NCI-H1930 (cell line): ENCODE measurements around the gene NEDD8.
A peak's percentile ranks its signal among the peaks of the same experiment; 100 is the strongest.
"Not testable (repeated sequence)": the region's sequence is repeated elsewhere in the genome, so short reads cannot be mapped to it uniquely, and the experiment has no call there.

Experiments used
- DNase-seq, 2 experiments: peaks; one replicate each; lab custom pipeline; 2025; lab: John Stamatoyannopoulos, UW

The NEDD8 gene

DNA sequence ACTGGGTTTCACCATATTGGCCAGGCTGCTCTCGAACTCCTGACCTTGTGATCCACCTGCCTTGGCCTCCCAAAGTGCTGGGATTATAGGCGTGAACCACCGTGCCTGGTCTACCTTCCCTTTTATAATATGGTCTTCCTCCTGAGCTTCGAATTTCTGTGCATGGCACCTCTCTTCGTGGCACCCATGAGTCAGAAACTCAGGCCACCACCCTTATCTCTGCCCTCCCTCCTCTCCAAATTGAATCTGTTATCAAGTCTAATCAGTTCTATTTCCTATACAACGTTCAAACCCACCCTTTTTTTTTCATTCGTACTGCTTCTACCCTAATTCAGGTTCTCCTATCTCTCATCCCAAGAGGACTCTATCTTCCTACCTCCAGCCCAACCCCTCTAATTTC, 15.3 kb upstream of the NEDD8 start:
- DNase-seq: no peak

DNA sequence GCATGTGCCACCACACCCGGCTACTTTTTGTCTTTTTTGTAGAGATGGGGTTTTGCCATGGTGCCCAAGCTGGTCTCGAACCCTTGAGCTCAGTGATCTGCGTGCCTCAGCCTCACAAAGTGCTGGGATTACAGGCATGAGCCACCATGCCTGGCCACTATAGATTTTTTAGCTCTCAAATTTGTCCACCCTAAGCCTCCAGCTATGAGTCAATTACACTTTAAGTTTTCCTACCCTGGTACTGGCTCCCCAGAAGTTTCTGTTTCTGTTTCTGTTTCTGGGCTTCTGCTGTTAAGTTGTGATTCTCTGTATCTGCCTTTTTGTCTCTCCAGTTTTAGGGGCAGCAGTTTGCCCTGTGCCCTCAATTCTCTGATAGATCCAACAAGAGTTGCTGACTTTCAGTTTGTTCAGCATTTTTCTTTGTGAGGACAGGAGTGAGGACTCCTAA, 14.6 kb upstream of the NEDD8 start:
- DNase-seq: no peak

DNA sequence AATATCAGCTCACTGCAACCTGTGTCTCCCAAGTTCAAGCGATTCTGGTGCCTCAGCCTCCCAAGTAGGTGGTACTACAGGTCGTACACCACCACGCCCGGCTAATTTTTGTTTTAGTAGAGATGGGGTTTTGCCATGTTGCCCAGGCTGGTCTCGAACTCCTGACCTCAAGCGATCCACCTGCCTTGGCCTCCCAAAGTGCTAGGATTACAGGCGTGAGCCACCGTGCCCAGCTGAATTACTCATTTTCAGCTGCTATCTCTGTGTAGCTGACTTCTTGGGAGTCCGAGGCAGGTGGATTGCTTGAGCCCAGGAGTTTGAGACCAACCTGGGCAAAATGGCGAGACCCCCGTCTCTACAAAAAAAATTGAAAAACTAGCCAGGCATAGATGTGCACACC, 13.2 kb upstream of the NEDD8 start:
- not testable (repeated sequence) for DNase-seq

DNA sequence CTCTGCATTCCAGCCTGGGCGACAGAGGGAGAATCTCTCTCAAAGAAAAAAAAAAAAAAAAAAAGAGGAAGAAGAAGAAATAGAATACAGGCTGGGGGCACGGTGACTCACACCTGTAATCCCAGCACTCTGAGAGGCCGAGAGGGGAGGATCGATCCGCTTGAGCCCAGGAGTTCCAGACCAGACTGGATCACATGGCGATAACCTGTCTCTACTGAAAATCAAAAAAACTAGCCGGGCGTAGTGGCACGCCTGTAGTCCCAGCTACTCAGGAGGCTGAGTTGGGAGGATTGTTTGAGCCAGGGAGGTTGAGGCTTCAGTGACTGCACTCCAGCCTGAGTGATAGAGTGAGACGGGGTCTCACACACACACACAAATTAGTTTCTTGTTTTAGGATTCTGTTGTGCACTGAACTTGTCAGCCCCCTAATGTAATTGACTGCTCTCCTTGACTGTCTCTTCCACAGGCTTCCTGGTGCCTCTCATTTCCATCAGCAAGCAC, 11.2 kb upstream of the NEDD8 start:
- DNase-seq: no peak

DNA sequence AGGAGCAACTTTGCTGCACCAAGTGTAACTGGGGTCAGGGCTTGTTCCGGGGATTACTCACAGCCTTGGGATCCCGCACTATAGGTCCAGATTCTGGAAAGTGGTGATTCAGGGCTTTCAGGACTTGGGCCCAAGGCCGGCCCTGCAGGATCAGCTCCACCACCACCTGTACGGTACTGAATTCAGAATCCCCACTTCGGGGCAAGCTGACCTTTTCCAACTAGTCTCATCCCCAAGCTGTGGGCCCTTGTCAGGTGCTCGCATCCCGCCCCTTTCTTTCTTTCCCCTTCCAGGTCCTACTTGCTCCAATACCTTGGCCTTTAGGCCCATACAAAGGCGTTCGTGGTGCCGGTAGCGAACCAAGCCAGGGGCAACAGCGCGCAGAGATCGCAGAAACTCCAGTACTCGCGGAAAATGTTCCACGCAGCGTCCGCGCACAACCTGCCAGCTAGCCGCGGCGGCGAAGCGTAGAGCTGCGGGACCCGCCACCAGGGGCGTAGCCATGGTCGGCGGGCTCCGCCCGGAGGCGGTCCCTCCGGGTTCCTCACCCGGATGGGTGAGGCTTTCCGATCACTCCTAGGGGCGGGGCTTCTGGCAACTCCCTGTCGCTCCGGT, 9.8 kb upstream of the NEDD8 start:
- peak; percentile 92 to 94 for DNase-seq

DNA sequence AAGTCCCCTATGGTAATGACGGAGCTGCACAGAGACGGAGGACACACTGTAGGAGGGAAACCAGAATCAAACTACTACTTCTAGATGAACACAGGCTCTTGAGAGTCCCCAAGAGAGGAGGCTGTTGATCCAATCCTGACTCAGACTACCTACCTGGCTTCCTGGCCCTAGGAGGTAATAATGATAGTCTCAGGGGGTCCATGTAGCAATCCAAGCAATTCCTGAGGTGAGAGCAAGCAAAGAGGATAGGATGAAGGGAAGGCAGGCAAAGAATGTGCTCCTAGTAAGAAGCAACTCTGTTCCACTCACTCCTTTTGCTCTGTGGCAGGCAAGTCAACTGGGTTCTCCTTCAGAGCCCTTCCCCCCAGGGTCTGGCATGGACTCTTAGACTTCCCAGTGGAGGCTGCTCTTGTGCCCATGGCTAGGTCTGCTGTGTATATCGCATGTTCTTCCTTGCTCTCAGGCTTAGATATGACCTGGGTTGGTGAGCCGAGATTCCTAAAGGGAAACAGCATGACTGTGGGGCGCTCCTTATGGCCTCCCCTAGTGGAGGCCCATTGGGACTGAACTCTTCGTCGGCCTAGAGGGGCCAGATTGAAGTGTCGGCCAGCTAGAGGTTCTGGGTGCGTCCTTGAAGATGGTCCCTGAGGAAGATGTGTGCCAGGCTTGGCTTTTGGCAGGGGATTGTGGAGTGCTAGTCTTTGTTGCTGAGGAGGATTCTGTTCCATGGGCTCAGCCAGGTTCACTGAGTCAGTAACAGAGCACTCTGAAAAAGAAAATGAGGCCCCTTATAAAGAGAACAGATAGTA, 8.1 kb upstream of the NEDD8 start:
- no peak for DNase-seq

DNA sequence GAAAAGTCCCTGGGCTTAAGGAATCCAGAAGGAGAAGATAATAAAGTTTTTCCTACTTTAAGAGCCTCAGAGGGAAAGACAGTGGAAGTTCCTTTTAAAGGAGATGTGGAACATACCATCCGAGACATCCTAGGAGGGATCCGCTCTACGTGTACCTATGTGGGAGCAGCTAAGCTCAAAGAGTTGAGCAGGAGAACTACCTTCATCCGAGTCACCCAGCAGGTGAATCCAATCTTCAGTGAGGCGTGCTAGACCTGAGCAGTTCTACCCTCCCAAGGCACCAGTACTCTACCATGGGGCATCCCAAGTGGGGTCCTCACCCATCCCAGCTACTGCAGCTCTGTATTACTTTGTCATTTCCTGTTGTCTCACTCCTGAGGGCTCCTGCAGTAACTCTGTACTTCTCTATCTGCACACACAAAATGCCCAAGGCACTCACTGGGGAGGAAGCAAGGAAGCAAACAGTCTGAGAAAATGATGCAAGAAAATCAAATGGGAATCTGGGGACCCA, 6.4 kb upstream of the NEDD8 start:
- DNase-seq: no peak

DNA sequence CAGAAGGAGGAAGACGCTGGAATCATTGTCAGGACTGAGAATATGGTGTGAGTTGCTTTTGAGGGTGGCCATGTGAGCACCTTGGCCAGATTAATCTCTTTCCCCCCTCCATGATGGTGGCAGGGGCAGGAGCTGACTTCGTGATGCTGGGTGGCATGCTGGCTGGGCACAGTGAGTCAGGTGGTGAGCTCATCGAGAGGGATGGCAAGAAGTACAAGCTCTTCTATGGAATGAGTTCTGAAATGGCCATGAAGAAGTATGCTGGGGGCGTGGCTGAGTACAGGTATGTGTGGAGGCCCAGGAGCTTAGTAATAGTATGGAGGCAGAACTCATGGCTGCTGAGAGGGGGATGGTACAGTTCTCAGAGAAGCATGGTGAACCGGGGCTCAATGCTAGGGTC, 6.0 kb upstream of the NEDD8 start:
- DNase-seq: no peak

DNA sequence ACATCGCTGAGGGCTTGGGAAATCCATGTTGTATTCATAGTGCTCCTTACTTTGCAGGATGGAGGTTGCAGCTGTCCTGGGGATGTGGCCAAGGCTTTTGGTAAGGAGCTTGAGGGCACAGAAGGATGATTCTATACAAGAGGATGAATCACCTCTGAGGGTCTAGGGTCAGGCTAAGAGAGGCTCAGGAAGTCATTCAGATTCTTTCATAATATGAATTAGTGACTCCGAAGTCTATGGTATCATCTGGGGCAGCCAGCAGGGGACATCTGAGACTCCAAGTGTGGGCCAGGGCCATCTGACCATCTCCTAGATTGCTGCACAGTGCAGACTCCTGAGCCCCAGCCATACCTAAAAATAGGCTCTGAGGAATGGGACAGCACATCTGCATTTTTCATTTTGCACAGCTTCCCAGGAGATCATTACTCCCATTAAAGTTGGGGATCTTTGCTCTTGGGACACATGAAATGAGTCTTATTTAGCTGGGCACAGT, 5.3 kb upstream of the NEDD8 start:
- DNase-seq: no peak

DNA sequence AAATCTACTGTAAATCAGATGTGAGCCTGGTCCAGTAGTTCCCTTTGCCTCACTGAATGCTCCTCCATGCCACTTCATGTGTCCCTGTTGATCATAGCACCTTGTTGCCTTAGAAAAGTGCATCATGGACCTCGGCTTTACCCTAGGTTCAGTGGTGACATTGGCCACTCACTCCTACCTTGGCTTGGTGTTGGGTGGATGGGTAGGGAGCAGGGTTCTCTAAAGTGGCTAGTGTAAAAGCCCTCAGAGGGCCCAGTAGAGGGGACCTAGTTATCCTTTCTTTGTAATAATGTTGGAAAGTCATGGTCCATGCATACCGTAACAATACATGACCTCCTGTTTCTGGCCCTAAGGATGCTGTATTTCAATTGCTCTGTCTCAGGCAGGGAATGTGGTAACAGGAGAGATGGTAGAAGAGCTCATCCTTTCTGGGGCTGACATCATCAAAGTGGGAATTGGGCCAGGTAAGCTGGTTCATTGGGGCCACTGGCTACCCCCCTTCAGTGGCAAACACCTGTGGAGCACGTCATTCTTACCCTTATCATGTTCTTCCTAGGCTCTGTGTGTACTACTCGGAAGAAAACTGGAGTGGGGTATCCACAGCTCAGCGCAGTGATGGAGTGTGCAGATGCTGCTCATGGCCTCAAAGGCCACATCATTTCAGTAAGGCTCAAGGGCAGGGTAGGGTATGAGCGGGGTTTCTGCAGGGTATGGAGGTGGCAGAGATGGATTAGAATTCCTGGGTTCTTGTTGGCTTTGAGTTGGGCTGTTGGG, 4.7 kb upstream of the NEDD8 start:
- no peak for DNase-seq

DNA sequence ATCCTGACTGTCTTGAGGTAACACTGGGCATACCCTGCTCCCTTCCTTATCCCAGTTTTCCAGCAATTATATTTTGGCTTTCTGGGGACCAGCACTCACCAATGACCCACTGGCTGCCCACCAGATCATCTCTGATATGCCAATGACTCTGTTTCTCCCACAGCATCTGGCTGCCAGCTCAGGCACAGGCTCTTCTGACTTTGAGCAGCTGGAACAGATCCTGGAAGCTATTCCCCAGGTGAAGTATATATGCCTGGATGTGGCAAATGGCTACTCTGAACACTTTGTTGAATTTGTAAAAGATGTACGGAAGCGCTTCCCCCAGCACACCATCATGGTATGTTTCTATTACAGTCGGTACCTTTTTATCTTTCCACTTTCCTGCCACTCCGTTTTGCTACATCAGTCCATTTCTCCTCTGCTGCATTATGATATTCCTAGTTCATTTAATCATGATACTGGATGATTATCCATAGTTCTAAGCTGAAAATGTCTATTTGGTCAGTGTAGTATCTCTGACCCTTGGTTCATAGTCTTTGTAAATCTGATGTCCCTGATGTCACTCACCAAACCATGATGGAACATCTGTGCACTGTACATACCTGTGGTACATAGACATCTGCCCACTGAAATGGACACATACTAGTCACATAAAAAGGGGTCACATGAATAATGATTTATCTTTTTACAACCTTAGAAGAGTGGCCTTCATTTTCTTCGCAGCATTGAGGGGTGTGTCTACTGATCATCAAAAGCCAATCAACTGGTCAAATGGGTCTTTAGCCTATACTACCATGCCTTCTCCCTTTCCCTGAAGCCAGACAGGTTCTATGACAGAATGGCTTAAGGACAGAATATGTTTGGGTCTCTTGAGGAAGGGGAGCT, 3.9 kb upstream of the NEDD8 start:
- DNase-seq: no peak

DNA sequence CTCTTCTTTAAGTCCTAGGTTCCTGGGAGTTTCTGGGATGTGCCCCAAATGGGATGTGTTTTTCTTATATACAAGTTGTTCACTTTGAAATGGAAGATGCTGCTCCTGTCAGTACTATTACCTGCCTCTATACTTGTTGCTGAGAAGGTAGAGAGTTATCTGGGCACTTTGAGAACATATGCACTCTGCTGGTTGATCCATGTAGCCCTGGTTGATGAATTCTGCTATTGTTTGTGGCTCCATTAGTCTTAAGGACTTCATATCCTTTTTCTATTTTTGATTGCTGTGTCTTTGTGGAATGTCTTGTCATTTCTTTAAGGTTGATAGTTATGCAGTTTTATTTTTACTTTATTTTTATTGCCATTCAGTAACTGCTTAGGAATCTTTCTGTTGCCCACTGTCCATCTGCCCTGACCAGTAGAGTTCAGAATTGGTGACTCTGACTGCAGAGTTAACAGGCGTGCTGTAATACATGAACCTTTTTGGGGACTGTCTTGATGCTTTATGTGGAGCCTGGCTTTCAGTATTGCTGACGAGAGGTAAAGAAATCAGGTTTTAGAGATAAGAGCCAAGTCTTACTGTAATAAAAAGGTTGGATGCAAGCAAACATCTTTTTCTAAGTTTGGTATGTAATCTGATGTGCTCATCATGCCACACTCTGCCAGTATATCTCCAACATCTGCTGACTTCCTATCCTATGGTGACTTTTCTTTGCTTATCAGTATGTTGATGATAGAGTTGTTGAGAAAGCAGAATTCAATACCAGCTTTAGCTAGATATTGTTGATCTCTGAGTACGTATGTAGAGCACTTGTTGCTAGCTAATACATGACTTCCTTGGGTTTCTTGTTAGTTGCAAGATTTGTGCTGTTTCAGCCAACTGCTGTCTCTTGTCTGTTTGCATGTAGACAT, 2.2 kb upstream of the NEDD8 start:
- no peak for DNase-seq

DNA sequence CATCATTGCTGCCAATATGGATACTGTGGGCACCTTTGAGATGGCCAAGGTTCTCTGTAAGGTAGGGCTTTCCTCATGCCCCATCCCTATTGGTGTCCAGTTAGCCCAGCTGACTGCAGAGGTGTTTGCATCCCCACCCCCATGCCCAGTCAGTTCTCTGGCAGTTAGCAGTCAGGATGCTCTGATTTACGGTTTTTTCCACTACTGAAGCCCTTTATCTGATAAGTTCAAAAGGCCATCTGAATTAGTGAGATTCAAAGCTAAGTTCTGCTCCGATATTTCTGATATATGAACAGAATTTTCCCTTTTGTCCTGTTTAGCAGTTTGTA, 1.3 kb upstream of the NEDD8 start:
- no peak for DNase-seq

DNA sequence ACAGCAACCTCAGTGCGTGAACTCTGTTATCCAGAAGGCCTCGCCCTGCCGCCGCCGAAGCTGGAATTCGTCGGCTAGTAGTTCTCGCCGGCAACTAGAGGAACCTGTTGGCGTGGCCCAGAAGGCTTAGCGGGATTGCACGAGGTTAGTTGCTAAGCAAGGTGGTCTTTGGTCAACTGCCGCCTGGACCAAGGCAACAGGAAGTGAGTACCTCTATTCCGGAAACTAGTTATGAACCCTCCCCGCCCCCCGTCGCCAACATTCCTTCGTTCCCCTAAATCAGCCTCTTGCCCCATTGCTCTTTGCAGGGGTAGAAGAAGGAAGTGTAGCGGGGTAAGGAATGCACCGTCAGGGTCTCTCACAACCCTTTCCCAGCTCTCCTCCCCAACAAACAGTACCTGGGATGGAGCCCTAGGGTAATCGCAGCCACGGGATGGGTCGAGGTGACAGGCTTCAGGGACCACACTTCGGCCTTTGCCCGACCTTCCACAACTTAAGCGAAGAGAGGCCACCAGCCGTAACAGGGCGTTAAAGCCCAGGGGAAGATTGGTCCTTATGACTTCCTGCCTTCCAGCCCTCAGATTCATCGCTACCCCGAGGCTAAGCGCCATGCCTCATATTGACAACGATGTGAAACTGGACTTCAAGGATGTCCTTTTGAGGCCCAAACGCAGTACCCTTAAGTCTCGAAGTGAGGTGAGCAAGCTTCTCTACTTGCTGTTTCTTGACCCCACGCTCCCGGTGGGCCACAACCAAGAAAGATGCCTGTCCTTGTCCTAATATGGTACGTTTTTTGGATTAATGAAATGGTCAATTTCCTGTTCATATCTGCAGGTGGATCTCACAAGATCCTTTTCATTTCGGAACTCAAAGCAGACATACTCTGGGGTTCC, 724 bp upstream of the NEDD8 start, which contains the start of gene GMPR2:
Gene GMPR2 (plus strand): TSS at position 285 of the 893 bp plus-strand sequence. CDS start 325 bp downstream, at position 610.
- no peak for DNase-seq

DNA sequence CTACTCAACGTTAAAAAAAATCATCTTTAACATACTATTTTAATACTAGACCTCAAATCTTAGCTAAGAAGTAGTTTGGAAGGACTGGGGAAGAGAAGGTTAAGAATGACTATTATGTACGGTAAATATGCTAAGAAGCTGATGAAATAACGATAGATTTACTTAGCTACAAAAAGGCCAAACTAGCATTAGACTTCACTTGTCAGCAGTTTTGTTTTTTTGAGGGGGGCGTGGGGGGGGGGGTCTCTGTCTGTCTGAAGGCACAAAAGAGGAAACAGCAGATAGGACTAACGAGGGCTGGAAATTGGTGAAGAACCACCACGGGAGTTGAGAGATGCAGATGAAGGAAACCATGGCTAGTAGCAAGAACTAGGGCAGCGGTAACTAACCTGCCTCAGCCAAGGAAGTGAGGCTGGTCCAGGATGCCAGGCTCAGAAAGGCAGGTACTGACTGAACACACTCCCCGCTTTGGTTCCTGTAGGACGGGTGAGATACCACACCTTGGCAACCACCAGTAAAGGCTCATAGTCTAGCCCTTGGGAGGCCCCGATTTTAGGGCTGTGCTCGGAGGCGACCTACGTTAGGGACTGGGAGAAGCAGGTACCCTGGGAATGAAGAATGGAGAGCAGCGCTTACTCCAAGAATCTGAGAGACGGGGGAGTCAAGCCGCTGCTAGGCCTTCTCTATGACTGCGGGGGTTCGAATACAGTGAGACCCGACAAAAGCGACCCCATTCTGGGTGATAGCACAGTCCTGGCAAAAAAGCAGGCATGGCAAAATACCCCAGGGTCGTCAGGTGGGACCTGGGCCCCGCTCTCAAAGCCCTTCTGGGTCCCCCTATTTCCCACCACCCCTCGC, 675 bp downstream of the NEDD8 start:
- no peak for DNase-seq

DNA sequence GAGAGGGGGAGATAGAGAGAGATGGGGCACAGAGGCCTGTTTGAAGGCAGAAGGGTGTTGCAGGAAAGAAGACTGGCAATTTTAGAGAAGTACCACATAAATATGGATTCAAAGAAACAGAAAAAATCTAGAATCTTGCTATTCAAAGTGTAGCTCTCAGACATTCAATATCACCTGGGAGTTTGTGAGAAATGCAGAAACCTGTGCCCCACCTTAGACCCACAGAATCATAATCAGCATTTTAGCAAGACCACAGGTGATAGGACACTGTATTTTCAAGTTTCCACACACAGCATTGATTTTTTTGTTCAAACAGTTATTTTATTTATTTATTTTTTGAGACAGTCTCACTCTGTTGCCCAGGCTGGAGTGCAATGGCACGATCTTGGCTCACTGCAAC, 3.3 kb downstream of the NEDD8 start:
- no peak for DNase-seq

DNA sequence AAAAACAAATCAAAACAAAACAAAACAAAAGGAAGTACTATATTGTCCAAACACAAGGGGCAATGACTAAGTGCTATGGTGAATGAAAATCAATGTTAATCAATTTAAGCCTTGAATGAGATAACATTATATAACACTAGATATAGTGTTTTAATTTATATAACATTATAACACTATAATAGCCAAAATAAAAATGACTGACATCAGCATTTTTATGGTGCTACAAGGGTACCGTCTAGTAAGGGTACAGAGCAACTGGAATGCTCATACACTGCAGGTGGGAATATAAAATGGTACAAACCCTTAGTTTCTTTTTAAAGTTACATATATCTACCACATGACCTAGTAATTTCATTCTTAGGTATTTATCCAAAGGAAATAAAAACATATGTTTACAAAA, 5.7 kb downstream of the NEDD8 start:
- DNase-seq: no peak

DNA sequence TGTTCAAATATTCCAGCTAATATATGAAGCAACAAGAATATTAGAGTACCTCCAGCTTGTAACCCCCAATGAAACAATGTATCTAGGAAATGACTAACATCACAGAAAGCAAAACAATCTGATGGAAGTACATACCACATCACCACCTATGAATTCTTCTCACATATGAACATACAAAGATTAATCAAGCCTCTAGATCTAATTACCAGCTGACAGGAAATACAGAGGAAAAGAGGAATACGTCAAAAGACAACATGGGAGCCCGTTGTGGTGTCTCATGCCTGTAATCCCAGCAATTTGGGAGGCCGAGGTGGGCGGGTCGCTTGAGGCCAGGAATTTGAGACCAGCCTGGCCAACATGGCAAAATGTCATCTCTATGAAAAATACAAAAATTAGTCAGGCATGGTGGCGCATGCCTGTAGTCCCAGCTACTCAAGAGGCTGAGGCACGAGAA, 7.5 kb downstream of the NEDD8 start:
- DNase-seq: no peak
